HG02642 (cell line): Measurements from ENCODE around the gene PCBP3.

Source experiments
- ATAC-seq: cut with Tn5 transposase; IDR thresholded peaks from one replicate; pipeline ENCODE4 v1.9.1; 2021; ENCODE audit warnings: mild to moderate bottlenecking; ENCODE audit not compliant: unreplicated experiment, poor library complexity

Gene PCBP3

DNA sequence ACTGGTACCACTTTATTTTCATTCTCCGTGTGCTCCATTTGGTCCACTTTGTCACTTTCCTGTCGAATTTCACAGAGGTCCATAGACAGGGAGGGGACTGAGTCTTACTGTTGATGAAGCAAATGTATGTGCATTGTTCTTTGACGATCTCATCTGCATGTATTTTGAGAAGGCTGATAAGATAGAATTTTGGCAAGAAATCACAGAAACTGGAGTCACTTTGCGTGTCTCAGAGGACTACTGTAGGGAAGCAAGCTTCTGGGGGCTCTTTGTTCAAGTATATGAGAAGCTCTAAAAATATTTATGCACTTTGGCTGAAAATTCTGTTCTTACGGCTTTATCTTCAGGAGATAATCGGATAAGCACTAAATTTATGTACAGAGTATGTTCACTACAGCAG is 78.1 kb downstream of the PCBP3 start:
- no peak for ATAC-seq

DNA sequence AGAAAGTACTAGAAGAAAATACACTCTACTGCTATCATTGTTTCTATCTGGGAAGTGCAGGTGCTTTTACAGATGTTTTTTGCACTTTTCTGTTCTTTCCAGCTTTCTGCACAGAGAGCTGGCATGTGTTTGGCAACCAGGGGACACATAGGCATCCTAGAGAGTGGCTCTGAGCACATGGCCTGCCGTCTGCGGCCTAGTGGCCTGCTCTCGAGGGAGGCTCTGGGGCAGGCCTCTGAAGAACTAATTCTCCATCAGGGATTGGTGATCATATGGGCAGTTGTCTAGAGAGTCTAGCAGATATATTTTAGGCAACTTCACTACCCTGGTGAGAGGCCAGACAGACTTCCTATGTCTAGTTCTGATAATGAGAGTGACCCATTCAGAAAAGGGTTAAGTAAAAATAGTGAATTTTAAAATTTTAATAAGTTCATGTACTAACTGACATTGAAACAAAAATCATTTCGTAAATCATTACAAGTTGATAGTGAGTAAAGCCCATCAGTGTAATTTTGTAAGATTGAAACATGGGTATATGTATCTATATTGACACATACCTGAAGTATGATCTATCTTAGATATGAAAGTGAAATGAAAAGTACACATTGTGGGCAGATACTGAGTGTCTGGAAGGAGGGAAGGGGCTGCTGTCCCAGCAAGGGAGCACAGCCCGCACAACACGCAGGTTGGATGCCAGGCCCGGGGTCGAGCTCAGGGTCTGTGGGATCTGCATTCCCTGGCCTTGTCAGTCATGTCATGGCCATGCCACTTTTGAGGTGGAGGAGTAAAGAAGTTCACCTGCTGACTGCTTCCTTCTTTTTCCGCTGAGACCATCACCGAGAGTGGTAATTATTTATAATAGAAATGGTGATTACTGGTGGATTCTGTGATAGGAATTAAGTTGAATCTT is 79.8 kb downstream of the PCBP3 start:
- ATAC-seq = no peak

DNA sequence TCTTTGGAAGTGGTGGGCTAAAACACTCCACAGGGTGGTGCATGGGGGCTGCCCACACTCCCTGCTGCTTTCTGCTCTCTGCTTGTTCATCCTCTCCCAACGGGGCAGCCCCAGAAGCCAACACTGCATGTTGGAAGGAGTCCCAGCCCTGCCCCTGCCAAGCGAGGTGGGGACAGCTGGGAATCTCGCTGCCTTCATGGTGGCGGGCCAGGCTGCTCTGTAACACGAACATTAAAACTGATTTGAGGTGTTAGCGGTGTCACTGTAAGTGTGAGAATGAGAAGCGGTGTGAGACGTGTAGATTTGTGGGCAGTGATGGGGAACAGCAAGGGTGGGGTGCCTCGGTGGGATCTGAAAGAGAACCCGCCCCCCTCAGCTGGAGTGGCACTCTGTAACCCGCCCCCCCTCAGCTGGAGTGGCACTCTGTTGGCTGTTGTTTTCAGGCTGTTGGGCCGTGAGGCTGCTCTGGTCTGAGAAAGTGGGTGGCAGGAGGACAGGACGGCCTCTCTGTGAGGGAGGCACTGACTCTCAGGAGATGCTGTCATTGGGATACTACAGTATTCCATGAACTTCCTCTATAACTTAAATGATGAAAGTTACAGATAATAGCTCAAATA is 80.9 kb downstream of the PCBP3 start:
- no peak for ATAC-seq

DNA sequence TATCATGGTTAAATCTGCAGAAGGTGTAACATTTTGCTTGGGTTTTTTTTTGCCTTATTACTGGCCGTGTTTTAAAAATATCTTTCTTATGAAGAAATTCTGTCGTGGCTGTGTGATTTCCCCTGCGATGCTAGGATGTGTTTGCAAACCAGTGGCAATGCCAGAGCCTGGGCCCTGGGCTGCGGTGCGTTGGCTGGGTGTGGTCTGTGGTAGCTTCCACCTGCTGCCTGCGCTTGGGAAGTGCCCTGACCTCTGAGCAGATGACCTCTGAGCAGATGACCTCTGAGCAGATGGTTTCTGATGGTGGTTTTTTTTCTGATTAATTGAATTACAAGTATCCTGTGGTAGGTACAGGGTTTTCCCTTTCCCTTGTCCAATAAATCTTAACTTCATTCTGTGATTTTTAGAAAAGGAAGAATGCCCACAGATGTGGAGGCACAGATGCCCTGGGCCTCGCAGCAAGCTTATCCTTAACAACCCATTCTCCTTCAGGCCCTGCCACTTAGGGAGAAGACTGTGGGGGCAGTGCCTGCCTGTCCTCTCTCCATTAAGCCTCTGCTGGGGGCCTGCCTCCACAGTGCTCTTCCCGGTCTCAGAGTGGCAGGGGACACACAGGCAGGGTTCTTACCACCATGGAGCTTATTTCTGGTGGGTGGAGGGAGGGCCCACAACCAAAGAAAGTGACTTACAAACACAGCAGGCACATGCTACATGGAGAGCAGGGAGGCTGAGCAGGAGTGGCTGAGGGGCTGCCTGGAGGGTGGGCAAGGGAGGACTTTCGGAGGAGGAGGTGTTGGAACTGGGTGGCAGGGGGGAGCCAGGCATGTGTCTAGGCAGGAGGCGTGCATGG is 81.7 kb downstream of the PCBP3 start:
- ATAC-seq = no peak

DNA sequence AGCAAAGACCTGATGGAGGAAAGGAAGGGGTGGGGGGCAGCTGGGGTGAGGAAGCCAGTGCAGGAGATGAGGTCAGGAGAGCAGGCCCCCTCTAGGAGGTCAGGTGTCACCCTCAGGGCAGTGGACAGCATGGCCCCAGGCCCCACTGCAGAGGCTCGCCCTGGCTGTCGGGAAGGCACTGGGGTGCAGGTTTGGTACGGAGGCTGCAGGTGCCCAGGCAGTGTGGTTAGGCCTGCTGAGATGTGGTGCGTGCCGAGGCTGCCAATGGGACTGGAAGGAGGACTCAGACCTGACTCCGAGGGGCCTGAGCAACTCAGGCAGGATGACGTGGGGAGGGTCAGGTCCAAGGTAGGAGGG is 82.3 kb downstream of the PCBP3 start:
- no peak for ATAC-seq

DNA sequence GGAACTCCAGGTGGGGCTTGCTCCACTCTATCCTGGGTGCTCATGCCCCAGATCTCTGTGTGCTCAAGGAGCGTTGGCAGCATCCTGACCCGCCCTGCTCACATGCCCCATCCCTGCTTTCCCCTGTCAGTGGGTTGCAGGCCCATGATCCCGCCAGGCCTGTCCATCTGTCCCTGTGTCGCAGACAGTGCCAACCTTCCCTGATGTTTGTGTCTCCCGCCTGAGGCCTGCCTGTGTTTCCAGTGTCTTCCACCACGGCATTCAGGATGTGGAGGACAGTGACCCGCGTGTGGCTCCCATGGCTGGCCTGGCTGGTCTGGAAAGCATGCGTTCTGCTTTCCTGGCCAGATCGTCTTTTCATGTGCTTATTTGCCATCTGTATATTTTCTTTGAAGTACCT is 82.9 kb downstream of the PCBP3 start:
- ATAC-seq = no peak

DNA sequence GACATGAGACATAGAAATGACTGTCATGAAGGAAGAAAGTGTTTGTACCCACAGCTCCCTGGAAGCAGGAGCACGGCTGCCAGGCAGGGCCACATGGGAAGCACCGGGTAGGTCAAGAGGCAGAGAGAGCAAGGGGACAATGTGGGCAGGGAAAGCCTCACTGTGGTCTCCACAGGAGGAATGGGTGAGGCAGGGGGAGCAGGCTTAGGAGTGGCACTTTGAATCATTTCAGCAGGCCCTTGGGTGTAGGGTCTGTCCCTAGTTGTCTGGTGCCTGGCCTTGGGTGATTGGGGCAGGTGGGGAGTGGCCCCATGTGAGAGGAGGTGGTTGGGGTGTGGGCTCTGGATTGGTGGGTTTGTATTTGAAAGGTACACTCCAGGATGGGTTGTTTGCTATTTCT is 83.9 kb downstream of the PCBP3 start:
- ATAC-seq = no peak

DNA sequence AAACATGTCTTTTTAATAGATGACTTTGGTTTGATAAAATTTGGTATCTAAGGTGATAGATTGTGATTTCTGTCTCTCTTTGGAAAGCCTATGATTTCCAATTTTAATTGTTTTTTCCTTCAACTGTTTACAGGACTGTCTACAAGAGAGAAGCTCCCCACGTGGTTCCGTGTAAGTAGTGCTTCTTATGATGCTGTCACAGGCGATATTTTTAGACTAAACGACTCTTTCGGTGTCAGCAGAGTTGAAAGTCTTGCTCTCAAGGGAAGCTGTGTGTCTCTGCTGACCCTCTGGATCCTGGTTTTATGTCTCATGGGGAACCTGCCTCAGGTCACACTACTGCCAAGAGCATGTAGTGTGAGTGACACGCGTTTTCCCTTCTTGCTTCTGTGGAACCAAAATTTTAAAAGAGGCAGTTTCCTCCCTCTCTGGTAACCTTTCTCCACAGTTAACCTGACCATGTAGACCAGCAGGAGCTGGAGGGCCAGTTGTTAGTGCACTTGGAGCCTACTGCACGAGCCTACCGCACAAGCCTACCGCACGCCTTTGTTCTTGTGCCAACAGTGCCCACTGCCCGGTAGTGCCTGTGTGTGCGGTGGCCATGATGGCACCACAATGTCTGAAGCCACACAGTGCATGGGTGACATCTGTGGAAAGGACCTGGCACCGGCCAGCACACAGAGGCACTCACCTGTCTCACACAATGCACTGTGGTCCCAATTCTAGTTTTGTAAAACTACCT is 91.9 kb downstream of the PCBP3 start:
- ATAC-seq = no peak

DNA sequence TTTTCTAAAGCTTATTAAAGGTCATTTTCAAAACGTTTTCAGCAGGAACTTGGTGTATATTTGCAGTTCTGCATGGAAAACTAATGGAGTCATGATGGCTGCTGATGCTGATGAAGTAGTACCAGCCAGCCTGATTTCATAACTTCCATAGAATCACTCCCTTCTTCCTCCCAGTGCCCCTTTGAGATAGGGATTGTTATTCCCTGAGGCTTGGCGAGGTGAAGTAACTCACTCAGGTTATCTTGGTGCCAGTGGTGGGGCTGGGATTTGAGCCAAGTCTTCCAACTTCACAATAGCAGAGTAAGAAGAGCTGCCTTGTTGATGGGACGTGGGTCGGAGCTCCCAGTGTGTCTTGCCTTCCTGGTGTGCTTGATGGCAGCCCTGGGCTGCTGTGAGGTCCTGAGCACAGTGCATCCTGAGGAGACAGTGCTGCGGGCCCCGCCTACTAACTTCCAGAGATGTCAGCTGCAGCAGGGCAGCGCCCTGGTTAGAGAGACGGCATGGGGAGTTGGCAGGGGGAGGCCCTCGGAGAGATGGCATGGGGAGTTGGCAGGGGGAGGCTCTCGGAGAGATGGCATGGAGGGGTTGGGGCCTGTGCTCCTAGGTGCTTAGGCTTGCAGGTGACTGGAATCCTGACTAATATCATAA is 92.6 kb downstream of the PCBP3 start:
- ATAC-seq = no peak

DNA sequence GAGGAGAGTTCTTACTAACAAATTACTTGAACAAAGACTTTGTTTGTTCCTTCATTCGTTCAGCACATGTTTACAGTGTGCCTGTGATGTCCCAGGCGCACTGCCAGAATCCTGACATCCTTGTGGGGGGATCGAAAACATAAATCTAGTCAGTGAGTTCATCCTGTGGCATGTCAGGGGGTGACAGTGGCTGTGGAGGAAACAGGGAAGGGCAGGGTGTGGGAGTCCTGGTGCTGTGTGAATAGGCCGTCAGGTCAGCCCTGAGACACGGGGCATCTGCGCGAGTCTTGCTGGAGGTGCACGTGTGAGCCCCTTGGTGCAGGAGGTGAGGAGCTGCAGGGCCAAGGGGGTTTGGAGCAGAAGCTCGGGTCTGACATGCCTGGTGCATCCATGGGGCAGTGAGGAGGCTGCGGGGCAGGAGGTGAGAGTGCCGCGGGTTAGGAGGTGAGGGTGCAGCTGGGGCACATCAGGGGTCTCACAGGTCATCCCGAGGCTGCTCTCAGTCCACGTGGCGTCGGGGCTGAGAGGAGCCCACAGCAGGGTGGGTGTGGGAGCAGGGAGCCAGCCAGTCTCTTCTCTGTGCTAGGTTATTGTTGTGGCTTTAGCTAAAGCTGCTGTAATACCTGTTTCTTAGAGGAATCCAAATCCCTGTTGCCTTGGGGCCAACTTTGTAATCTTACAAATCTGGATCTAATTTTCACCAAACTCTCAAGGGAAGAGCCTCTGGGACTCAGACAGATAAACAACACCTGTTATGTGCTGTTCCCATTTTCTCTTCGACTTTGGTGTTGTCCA is 93.4 kb downstream of the PCBP3 start:
- no peak for ATAC-seq

DNA sequence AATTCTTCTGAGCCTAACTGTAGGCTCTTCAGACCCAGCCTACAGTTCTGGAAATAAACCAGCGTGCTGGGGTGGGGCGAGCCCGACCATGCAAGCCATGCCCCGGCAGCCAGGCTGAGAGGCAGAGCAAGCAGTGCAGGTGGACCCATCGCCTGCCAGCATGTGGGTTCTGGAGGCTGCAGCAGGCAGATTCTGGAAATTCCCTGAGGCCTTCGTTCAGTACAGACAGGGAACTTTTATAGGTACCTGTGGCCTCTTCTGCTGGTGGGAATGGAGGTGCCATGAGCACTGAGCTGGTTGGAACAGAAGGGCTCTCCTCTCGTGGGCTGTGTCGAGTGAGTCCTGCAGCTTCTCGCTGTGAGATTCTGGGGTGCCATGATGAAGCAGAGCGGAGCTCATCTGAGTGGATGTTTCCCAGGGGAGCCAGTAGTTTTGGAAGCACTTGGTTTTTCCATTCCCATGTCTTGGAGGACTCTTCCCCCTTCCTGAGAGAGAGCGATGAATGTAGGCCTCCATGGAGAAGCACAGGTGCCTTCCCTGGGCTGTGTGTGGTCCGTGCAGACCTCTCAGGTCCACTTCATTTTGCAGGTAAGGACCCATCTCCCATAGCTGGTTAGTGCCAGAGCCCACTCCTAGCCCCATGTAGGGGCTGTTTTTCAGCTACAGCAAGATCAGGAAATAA is 94.1 kb downstream of the PCBP3 start:
- ATAC-seq = no peak

DNA sequence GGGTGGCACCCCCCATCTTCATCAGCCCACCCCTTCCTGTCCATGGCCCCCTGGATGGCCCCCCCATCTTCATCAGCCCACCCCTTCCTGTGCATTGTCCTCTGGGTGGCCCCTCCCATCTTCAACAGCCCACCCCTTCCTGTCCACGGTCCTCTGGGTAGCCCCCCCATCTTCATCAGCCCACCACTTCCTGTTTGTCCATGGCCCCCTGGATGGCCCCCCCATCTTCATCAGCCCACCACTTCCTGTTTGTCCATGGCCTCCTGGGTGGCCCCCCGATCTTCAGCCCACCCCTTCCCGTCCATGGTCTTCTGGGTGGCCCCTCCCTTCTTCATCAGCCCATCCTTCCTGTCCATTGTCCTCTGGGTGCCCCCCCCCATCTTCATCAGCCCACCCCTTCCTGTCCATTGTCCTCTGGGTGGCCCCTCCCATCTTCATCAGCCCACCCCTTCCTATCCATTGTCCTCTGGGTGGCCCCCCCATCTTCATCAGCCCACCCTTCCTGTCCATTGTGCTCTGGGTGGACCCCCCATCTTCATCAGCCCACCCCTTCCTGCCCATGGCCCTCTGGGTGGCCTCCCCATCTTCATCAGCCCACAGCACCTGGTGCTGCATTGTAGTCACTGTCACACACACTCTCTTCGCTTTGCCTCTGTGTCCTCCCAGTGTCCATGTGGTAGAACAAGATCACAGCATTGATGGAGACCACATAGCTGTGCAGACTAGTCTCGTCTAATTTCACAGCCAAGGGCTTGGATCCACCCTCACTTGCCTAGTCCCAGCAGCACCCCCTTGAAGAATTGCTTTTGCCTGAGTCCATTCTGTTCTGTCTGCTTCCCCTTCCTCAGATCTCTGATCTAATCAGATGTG is 95.9 kb downstream of the PCBP3 start:
- no peak for ATAC-seq

DNA sequence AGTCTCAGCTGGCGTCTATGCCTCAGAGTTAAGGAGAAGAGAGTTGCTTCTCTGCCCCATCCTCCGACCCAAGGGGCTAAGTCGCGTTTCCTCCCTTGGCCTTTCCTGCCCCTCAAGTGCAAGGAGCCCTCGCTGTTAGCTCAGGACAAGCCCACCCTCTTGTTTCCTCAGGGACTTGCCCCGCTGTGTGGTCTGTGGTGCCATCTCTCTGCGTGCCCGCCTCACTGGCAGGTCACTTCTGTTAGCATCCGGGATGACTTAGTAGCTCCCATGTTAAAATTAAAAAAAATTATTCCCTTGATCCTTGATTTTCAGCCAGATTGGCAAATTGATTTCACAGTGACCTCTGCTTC is 96.5 kb downstream of the PCBP3 start:
- ATAC-seq = no peak

DNA sequence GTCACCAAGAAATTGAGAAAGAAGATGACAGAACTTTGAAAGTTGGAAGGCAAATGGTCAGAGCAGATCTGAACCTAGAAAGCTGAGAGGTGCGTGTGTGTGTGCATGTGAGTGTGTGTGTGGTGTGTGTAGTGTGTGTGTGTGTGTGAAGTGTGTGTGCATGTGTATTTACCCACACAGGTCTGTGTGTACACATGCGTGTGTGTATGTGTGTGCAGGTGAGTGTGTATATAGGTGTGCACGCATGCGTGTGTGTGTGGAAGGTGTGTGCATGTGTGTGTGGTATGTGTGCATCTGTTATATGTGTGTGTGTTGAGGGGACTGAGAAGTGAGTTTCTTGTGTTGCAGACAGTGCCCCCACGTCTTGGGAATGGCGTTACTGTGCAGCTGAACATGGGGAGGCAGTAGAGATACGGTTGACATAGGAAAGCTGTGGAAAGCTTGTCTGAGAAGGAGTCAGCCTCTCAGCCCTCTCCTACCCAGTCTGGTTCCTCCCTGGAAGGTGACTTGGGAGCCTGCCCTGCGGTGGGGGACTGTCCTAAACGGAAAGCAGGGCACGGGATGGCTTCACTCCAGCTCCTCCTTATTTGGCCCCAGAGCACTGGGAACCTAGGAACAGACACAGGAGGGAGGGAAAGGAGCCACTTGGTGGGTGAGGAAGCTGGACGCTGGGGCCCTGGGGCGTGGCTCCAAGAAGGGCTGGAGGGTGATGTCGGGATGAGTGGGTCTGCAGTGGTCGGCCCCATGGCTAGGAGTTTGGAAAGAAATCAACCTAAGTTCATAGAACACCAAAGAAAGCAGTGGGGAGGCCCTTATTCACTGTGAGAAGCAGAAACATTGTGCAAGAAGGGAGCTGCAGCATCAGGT is 97.2 kb downstream of the PCBP3 start:
- no peak for ATAC-seq

DNA sequence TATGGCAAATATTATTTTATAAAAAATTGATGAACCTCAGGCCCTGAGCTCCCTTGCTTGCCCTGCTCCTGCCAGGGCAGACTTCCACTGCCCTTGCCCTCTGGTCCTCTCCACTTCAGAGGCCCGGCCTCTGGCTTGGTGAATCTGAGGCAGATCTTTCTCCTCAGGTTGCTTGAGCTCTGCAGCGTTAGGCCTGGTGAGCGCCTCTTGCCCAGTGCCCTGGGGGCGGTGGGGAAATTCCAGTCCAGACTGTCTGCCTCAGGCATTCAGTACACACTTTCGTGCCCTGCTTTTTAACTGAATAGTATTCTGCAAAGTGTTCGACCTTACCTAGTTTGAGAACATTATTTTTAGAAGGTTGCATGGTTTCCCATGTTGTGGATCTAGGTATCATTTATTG is 98.2 kb downstream of the PCBP3 start:
- no peak for ATAC-seq

DNA sequence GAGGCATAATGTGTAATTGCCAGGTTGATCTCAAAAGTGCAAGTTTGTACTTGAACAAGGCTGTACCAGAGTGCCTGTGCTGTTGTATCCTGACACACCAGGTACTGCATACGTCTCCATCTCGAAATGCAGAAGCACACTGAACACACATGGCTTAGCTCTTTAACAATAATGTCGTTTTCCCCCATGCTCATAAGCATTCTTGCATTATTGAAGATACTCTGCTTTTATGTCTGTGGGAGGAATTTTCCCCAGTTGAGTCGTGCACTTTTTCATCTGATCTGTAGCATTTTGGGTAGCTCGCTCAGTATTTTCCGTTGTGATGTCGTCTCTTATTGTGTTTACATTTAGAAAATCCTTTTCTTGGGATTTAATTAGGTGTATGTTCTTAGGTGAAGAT is 98.7 kb downstream of the PCBP3 start:
- no peak for ATAC-seq

DNA sequence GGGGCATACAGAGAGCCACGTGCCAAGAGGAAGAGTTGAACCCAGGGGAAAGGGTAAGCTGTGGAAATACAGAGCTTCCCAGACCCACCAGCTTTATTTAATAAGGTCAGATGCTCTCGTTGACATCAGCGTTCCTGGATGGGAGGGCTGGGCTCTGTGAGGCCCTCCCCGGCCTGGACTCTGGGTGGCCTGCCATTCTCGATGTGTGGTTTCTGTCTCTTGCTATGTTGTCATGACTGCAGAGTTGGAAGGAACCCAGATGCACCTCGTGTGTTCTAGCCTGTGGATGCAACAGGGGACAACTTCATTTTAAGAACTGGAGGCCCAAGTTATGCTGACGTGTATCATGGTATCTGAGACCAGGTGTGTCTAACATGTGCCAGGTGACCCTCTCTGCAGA is 101.7 kb downstream of the PCBP3 start:
- ATAC-seq = no peak
